Measurements from ENCODE around the gene ATL2.

Gene ATL2

DNA sequence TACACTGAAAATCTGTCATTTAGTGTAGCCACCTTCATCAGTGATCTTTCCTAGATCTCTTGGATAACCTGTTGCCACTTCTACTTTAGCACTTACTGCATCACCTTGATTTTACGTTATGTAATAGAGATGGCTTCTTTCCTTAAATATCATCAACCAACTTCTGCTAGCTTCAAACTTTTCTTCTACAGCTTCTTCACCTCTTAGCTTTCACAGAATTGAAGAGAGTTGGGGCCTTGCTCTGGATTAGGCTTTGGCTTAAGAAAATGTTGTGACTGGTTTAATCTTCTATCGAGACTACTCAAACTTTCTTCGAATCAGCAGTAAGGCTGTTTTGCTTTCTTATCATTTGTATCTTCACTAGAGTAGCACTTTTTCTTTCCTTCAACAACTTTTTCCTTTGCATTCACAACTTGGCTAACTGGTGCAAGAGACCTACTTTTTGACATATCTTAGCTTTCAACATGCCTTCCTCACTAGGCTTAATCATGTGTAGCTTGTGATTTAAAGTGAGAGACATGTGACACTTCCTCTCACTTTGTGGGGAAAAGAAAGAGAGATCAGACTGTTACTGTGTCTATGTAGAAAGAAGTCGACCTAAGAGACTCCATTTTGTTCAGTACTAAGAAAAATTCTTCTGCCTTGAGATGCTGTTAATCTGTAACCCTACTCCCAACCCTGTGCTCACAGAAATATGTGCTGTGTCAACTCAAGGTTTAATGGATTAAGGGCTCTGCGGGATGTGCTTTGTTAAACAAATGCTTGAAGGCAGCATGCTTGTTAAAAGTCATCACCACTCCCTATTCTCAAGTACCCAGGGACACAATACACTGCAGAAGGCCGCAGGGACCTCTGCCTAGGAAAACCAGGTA, 99.6 kb downstream of the ATL2 start:
- no peaks in the 10 kb centered on the region for H3K36me3 Mint-ChIP-seq
- H3K4me1 Mint-ChIP-seq = no peaks in the 10 kb centered on the region
- no peak overlapping the region for H3K27ac Mint-ChIP-seq
- H3K4me3 Mint-ChIP-seq = no peak overlapping the region
- DNase-seq (ENCODE audit: low spot score in 2 of 2) (no peak), ATAC-seq (no peak)
- H3K9me3 Mint-ChIP-seq = no peaks in the 10 kb centered on the region

- H3K9me3 Mint-ChIP-seq = no peaks in the 10 kb centered on the region
- no peak for DNase-seq (ENCODE audit: low spot score in 2 of 2)
These were observed 102.5 kb downstream of the ATL2 start for GRCh38 chr2:38274286-38275276.

DNA sequence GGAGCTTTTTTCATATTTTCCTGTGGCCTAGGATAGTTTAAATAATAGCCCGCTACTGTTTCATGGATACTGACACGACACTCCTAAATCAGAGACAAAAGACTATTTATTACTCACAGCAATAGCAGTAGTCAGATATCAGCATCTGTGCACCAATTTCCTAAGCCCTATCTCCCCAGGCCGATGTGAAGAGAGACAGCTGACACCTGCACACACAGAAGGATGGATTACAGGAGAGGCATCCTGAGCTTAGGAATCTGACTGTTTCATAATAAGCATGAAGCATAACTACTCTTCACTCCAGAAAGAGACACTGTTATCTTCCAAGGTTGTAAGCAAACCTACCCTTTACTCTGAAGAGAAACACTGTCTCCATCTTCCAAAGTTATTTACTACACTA, 105.4 kb downstream of the ATL2 start:
- Mint-ChIP-seq H3K4me3 (no peak overlapping the region), H3K9me3 (no peaks in the 10 kb centered on the region), H3K27ac (no peak overlapping the region), H3K36me3 (no peaks in the 10 kb centered on the region), H3K4me1 (no peaks in the 10 kb centered on the region)
- DNase-seq (ENCODE audit: low spot score in 2 of 2) (no peak), ATAC-seq (no peak)

More at GRCh38 chr2:38274286-38275276, 102.5 kb downstream of the ATL2 start:
- Mint-ChIP-seq H3K27ac (no peak overlapping the region), H3K36me3 (no peaks in the 10 kb centered on the region), H3K4me1 (no peaks in the 10 kb centered on the region), H3K4me3 (no peak overlapping the region)
- ATAC-seq = peak; percentile 57

DNA sequence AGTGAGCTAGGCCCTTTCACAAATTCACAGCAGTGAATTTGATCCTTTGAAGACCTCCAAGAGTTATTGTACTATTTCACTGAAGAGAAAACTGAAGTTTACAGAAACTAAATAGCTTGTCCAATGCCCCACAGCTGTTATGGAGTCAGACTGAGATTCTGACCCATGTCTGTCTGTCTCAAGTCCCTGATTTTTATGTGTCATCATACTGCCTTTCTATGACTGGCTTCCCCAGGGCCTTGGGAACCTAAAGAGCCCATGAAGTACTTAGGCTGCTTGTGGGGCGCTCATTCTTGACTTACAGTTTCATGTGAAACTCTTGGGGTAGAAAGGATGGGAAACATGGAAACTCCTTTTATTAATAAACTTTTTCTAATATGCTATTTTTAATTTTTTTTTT, 107.7 kb downstream of the ATL2 start:
- H3K9me3 Mint-ChIP-seq = peaks cover 2% of the 10 kb centered on the region
- no peak overlapping the region for H3K4me3 Mint-ChIP-seq
- H3K27ac Mint-ChIP-seq = no peak overlapping the region
- ATAC-seq (no peak), DNase-seq (ENCODE audit: low spot score in 2 of 2) (no peak)
- H3K36me3 Mint-ChIP-seq = no peaks in the 10 kb centered on the region
- H3K4me1 Mint-ChIP-seq = no peaks in the 10 kb centered on the region

DNA sequence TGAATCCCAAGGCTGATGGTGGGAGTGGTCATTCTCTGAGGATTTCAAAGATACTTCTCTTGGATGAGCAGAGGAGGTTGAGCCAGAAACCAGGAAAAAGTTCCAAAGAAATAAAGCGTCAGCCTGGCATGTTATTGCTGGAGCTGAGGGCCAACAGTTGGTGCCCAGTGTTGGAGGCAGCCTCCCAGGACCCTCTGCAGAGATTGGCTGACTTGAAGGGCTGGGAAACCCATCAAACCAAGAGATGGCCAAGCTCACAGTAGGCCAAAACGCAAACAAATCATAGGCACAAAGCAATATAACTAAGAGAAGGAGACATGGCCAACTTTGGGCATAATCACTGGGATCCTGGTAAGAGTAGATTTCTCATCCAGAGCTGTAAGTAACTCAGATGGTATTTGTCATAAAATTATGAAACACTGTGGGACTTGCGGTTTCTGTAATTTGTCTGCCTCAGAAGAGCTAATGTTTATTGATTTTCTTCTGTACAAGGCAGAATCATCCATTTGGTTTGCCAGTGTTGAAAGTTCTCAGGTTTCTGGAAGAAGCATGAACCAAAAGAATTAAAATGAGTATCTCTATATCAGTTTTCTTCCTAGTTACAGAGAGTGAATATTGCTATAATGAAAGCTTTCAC, 108.3 kb downstream of the ATL2 start:
- Mint-ChIP-seq H3K4me1 (no peaks in the 10 kb centered on the region), H3K27ac (no peak overlapping the region)
- ATAC-seq = no peak

DNA sequence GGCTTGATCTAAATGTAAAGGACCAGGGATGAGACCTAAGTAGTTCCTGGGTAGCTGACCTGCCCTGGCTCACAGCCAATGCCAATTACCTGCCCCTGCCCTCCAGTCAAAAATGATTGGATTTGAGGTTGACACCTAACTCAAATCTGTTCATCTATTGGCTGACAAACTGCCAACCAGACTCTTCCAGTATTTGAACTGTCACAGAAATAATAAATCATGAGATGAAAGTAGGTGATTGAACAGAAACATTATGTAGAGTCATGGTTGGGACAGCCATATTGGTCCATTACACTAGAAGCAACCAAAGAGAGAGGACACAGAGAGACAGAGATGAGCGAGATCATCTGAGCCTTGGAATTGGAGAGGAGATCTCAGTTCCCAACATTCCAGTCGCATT, 109.1 kb downstream of the ATL2 start:
- H3K9me3 Mint-ChIP-seq = peaks cover 2% of the 10 kb centered on the region
- DNase-seq (ENCODE audit: low spot score in 2 of 2) (no peak), ATAC-seq (no peak)
- no peak overlapping the region for H3K4me3 Mint-ChIP-seq
- no peaks in the 10 kb centered on the region for H3K36me3 Mint-ChIP-seq
- H3K4me1 Mint-ChIP-seq = no peaks in the 10 kb centered on the region
- H3K27ac Mint-ChIP-seq = no peak overlapping the region

More for the DNA sequence above, 108.3 kb downstream of the ATL2 start:
- no peak for DNase-seq (ENCODE audit: low spot score in 2 of 2)
- Mint-ChIP-seq H3K4me3 (no peak overlapping the region), H3K36me3 (no peaks in the 10 kb centered on the region), H3K9me3 (peaks cover 2% of the 10 kb centered on the region)

DNA sequence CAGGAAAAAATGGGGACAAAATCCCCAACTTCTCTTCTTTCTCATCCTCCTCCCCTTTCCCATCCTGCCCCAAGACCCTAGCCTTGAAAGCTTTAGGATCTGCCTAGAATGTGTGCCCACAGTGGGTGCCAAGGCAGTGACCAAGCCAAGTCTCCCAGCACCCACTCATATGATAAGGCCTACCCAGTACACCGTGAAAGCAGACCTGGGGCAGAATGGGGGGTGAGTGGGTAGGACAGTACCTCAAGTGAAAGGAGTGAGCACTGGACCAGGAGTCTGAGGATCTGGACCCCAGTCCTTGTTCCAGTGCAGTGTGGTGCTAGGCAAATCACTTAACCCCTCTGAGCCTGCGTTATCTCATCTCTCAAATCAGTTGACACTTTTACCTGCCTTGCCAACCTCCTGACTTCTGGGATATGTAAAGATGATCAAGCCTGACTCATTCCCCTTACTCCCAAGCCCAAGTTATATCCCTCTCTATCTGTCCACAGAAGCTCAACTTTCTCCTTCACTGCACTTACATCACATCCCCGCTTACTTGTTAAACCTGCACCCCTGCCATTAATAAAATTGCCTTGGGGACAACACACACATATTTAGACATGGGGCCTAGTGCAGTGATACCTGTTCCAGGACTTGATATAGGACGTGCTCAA, 109.7 kb downstream of the ATL2 start:
- H3K9me3 Mint-ChIP-seq = peaks cover 2% of the 10 kb centered on the region
- ATAC-seq (peak; percentile 21), DNase-seq (ENCODE audit: low spot score in 2 of 2) (no peak)
- H3K27ac Mint-ChIP-seq = no peak overlapping the region
- H3K4me3 Mint-ChIP-seq = no peak overlapping the region
- H3K4me1 Mint-ChIP-seq = peaks cover under 1% of the 10 kb centered on the region
- H3K36me3 Mint-ChIP-seq = no peaks in the 10 kb centered on the region

DNA sequence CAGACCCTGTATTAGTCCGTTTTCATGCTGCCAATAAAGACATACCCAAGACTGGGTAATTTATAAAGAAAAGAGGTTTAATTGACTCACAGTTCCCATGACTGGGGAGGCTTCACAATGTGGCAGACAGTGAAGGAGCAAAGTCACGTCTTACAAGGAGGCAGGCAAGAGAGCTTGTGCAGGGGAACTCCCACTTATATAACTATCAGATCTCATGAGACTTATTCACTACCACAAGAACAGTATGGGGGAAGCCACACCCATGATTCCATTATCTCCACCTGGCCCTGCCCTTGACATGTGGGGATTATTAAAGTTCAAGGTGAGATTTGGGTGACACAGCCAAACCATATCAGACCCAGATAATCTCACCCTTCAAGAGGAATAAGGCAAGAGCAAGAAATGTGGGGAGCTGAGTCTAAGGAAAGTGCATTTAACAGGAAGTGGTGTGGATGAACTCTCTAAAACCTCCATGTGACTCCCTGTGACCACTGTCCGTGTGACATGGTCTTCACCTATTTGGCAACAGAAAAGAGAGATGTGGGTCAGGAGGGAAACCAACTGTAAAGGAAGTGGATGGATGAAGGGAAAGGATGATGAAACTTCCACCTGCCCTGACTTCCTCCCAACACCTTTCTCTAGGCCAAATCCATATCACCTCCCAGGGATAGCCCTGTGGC, 110.6 kb downstream of the ATL2 start:
- Mint-ChIP-seq H3K9me3 (peaks cover 2% of the 10 kb centered on the region), H3K27ac (no peak overlapping the region), H3K36me3 (no peaks in the 10 kb centered on the region), H3K4me1 (peaks cover 9% of the 10 kb centered on the region), H3K4me3 (no peak overlapping the region)
- DNase-seq (ENCODE audit: low spot score in 2 of 2) (no peak), ATAC-seq (no peak)

GRCh38 chr2:38265461-38265860, 111.6 kb downstream of the ATL2 start:
- no peak overlapping the region for H3K4me3 Mint-ChIP-seq
- ATAC-seq = no peak
- no peak overlapping the region for H3K27ac Mint-ChIP-seq
- H3K4me1 Mint-ChIP-seq = peaks cover 16% of the 10 kb centered on the region
- H3K36me3 Mint-ChIP-seq = no peaks in the 10 kb centered on the region
- H3K9me3 Mint-ChIP-seq = peaks cover 2% of the 10 kb centered on the region
- DNase-seq (ENCODE audit: low spot score in 2 of 2) = no peak

DNA sequence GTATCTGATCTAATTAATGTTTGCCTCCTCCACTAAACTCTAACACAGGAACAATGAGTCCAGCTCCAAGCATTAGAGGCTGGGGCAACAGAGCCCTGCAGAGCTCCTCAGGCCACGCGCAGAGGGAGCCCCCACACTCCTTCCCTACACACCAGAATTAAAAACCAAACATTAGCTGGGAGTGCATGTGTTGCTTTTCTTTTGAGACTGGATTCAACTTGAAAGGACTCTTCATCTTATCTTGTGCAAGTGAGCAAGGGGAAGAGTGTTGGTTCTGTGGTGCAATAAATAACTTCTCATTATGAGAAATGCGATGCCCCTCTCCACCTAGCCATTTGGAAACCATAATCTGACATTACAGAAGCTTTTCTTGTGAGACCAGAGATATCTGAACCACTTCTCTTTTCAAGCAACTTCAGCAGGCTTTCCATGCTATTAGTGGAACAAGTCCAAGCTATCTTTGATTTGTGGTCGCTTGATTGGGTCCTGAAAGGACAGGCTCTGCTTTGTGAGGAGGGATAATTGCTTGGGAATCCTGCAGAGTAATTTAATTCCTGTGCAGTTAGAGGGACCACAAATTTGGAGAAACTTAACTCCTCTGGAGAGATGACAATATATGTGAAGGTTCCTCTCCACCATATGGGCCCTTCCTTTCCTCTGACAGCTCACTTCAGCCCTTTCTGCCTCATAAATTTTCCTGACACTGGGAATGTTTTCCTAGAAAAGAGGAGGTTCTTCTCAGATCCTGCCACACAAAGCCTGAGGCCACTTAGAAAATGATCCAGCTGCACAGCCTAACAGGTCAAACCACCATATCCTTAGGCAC, 112.5 kb downstream of the ATL2 start:
- H3K36me3 Mint-ChIP-seq = no peaks in the 10 kb centered on the region
- H3K27ac Mint-ChIP-seq = no peak overlapping the region
- no peak overlapping the region for H3K4me3 Mint-ChIP-seq
- ATAC-seq (no peak), DNase-seq (ENCODE audit: low spot score in 2 of 2) (no peak)
- peaks cover 2% of the 10 kb centered on the region for H3K9me3 Mint-ChIP-seq
- peaks cover 16% of the 10 kb centered on the region for H3K4me1 Mint-ChIP-seq

DNA sequence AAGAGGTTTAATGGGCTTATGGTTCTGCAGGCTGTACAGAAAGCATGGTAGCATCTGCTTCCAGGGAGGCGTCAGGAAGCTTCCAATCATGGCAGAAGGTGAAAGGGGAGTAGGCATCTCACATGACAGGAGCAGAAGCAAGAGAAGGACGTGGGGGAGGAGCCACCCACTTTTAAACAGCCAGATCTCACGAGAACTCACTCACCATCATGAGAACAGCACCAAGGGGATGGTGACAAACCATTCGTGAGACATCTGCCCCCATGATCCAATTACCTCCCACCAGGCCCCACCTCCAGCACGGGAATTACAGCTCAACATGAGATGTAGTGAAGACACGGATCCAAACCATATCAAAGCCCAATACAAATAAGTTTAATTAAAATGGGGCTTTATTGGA, 113.8 kb downstream of the ATL2 start:
- H3K27ac Mint-ChIP-seq = no peak overlapping the region
- ATAC-seq (no peak), DNase-seq (ENCODE audit: low spot score in 2 of 2) (no peak)
- H3K4me1 Mint-ChIP-seq = peaks cover 16% of the 10 kb centered on the region
- H3K4me3 Mint-ChIP-seq = no peak overlapping the region
- H3K9me3 Mint-ChIP-seq = peaks cover 2% of the 10 kb centered on the region
- no peaks in the 10 kb centered on the region for H3K36me3 Mint-ChIP-seq

- no peak overlapping the region for H3K27ac Mint-ChIP-seq
These were observed 114.8 kb downstream of the ATL2 start for GRCh38 chr2:38262069-38262871.

DNA sequence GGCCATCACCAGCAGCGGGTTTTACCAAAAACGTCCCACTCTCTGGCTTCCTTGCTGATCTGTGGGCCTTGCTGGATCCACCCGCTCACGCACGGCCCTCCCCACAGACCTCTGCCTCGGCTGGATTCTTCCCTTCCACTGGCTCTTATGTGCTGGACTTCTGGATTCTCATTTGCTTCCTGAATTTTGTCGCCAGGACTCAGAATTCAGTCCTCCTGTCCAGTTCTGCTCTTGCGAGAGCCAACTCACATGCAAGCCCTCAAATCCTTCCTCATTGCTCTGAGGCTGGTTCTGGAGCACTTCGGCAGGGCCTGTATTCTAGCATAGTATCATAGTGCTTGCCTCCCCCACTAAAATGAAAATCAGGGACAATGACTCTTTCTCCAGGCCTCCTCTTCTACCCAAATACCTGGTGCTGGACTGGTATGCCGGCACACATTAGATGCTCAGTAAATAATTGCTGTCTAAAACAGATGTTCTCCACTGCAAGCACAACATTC, 115.5 kb downstream of the ATL2 start:
- Mint-ChIP-seq H3K9me3 (peaks cover 2% of the 10 kb centered on the region), H3K27ac (no peak overlapping the region), H3K4me3 (no peak overlapping the region), H3K4me1 (peaks cover 16% of the 10 kb centered on the region), H3K36me3 (no peaks in the 10 kb centered on the region)
- ATAC-seq (no peak), DNase-seq (ENCODE audit: low spot score in 2 of 2) (no peak)

More at GRCh38 chr2:38262069-38262871, 114.8 kb downstream of the ATL2 start:
- peak; percentile 73 for ATAC-seq
- Mint-ChIP-seq H3K9me3 (peaks cover 2% of the 10 kb centered on the region), H3K4me3 (no peak overlapping the region), H3K36me3 (no peaks in the 10 kb centered on the region), H3K4me1 (peaks cover 16% of the 10 kb centered on the region)
- DNase-seq (ENCODE audit: low spot score in 2 of 2) = no peak
